Measurements from ENCODE around the gene KCNG4.

GRCh38 chr16:84212154-84212553, 27.7 kb downstream of the KCNG4 start:
- TF ChIP-seq EZH2 (IDR thresholded peaks at IDR 0.05; ENCODE audit: low read length, missing control alignments), result no peak
- TF ChIP-seq, protein P1, sequence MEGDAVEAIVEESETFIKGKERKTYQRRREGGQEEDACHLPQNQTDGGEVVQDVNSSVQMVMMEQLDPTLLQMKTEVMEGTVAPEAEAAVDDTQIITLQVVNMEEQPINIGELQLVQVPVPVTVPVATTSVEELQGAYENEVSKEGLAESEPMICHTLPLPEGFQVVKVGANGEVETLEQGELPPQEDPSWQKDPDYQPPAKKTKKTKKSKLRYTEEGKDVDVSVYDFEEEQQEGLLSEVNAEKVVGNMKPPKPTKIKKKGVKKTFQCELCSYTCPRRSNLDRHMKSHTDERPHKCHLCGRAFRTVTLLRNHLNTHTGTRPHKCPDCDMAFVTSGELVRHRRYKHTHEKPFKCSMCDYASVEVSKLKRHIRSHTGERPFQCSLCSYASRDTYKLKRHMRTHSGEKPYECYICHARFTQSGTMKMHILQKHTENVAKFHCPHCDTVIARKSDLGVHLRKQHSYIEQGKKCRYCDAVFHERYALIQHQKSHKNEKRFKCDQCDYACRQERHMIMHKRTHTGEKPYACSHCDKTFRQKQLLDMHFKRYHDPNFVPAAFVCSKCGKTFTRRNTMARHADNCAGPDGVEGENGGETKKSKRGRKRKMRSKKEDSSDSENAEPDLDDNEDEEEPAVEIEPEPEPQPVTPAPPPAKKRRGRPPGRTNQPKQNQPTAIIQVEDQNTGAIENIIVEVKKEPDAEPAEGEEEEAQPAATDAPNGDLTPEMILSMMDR (conservative IDR thresholded peaks at IDR 0.05 in 1 of 2, IDR thresholded peaks at IDR 0.05 in 1 of 2; ENCODE audit: low read depth in 1 of 2, low read length in 2 of 2), result no peak

Data from fibroblast of lung (primary cell).